Rectal smooth muscle tissue (tissue), 1 donor: ENCODE measurements around the gene A4GALT.
"Not testable (repeated sequence)": the region's sequence is repeated elsewhere in the genome, so short reads cannot be mapped to it uniquely, and the experiment has no call there.

Source experiments
- H3K27ac ChIP-seq: one replicate; pipeline ENCODE4 v1.7.0; 2013; ENCODE audit warnings: low read depth, low read length, inconsistent platforms
- H3K27me3 ChIP-seq: one replicate; pipeline ENCODE4 v1.7.0; 2013; ENCODE audit warnings: low read length; ENCODE audit not compliant: control insufficient read depth, insufficient read depth
- H3K36me3 ChIP-seq: one replicate; pipeline ENCODE4 v1.7.0; 2013; ENCODE audit warnings: low read length; ENCODE audit not compliant: control insufficient read depth, insufficient read depth
- H3K4me1 ChIP-seq: one replicate; pipeline ENCODE4 v1.7.0; 2013; ENCODE audit warnings: low read length; ENCODE audit not compliant: control insufficient read depth, insufficient read depth
- H3K4me3 ChIP-seq: one replicate; pipeline ENCODE4 v1.7.0; 2013; ENCODE audit warnings: low read length
- H3K9ac ChIP-seq: one replicate; pipeline ENCODE4 v1.7.0; 2013; ENCODE audit warnings: low read length

Gene A4GALT

DNA sequence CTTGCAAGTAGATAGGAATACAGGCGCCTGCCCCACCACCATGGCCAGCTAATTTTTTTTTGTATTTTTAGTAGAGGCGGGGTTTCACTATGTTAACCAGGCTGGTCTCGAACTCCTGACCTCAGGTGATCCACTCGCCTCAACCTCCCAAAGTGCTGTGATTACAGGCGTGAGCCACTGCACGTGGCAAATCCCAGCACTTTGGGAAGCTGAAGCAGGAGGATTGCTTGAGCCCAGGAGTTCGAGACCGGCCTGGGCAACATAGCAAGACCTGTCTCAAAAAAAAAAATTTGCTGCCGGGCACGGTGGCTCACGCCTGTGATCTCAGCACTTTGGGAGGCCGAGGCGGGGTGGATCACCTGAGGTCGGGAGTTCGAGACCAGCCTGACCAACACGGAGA is 34.5 kb upstream of the A4GALT start:
- not testable (repeated sequence) for H3K36me3 ChIP-seq, H3K4me1 ChIP-seq, H3K27ac ChIP-seq, H3K27me3 ChIP-seq, H3K4me3 ChIP-seq, H3K9ac ChIP-seq

DNA sequence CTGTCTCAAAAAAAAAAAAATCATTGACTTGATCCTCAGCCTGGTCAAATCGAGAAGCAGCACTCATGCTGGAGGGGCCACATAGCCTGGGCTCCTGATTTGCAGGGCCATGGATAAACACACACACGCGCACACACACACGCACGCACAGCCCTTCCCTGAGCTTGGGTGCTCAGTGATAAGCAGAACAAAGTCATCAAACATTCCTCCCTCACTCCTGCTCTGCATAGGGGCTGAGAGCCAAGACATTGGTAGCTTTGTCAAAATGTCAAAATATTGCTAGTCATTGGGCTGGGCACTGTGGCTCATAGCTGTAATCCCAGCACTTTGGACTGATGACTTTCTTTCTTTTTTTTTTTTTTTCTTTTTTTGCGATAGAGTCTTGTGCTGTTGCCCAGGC is 34.0 kb upstream of the A4GALT start:
- Histone ChIP-seq H3K4me1 (peaks cover 3% of the 10 kb centered on the region), H3K27ac (no peak overlapping the region), H3K4me3 (no peak overlapping the region), H3K9ac (no peak overlapping the region), H3K27me3 (no peaks in the 10 kb centered on the region), H3K36me3 (no peaks in the 10 kb centered on the region)

DNA sequence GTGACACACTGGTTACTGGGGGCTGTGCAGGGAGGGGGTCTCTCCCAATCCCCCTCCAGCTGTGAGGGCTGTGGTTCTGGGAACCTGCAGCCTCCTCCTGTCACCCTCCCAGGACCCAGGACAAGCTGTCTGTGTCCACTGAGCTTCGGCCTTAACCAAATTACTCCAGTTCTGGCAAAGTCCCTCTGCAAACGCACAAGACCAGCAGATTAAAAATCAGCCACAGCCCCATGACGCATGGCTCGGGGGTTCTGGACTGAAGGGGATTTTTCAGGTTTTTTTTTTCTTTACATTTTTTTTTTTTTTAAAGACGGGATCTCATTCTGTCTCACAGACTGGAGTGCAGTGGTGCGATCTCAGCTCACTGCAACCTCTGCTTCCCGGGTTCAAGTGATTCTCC is 32.2 kb upstream of the A4GALT start:
- Histone ChIP-seq H3K27me3 (no peaks in the 10 kb centered on the region), H3K9ac (no peak overlapping the region), H3K27ac (no peak overlapping the region), H3K4me3 (no peak overlapping the region), H3K36me3 (no peaks in the 10 kb centered on the region), H3K4me1 (peaks cover 3% of the 10 kb centered on the region)

DNA sequence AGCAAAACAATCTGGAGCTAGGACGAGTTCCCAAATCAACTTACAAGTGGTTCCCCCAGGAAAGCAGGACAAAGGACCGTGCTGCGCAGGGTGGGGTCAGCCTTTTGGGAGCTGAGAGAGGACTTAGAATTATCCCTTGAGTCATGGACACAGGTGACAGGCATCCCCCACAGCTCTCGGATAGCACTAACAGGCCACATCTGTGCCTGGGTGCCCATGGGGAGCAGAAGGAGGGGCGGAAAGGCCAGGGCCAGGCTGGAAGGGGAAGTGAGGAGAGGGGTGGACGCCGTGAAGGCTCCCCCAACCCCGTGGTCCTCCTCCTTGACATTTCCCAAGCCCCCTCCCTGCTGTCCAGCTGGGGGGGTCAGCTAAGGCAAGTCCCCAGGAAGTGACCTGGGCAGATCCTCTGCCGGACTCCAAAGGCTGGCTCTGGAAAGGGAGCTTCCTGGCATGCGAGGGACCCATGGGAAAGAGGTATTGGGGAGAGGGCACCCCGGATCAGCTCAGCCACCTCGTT is 31.6 kb upstream of the A4GALT start:
- no peaks in the 10 kb centered on the region for H3K27me3 ChIP-seq
- H3K36me3 ChIP-seq, result no peaks in the 10 kb centered on the region
- H3K4me1 ChIP-seq, result peaks cover 3% of the 10 kb centered on the region
- no peak overlapping the region for H3K9ac ChIP-seq
- H3K27ac ChIP-seq, result peak overlapping the region; percentile 32
- no peak overlapping the region for H3K4me3 ChIP-seq

DNA sequence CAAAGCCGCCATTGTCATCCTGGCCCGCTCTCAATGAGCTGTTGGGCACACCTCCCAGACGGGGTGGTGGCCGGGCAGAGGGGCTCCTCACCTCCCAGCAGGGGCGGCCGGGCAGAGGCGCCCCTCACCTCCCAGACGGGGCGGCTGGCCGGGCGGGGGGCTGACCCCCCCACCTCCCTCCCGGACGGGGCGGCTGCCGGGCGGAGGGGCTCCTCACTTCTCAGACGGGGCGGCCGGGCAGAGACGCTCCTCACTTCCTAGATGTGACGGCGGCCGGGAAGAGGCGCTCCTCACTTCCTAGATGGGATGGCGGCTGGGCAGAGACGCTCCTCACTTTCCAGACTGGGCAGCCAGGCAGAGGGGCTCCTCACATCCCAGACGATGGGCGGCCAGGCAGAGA is 29.8 kb upstream of the A4GALT start:
- not testable (repeated sequence) for H3K27ac ChIP-seq, H3K4me1 ChIP-seq, H3K4me3 ChIP-seq, H3K27me3 ChIP-seq, H3K9ac ChIP-seq, H3K36me3 ChIP-seq

DNA sequence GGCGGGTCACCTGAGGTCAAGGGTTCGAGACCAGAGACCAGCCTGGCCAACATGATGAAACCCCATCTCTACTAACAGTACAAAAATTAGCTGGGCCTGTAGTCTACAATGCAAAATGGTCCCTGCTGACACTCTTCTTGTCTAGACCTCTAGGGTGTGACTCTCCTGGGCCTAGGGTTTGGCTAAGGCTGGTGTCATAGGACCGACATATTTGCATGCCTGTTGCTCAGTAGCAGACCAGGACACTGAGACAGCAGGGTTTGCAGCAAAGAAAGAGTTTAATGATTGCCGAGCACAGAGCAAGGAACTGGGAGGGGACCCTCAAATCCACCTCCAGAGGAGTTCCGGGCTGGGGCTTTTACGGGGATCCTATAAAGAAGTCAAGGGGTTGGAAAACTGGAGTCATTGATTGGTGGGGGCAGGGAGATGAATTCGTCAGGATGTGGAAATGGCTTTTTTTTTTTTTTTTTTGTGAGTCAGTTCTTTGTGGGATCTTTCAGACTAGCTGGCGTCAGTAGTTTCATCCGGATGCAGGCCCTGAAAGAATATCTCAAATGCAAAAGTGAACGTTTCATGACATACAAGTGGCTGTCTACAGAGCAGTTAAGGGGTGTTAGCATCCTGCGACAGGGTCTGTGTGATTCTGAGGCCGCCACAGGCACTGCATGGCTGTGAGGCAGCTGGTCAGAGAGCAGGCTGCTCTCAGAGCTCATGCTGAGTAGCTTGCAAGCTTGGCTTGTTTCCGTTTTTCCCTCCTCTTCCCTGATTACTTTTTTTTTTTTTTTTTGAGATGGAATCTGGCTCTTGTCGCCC is 27.2 kb upstream of the A4GALT start:
- Histone ChIP-seq H3K9ac (no peak overlapping the region), H3K27me3 (no peaks in the 10 kb centered on the region), H3K27ac (no peak overlapping the region), H3K4me1 (peaks cover 5% of the 10 kb centered on the region), H3K36me3 (no peaks in the 10 kb centered on the region), H3K4me3 (no peak overlapping the region)

DNA sequence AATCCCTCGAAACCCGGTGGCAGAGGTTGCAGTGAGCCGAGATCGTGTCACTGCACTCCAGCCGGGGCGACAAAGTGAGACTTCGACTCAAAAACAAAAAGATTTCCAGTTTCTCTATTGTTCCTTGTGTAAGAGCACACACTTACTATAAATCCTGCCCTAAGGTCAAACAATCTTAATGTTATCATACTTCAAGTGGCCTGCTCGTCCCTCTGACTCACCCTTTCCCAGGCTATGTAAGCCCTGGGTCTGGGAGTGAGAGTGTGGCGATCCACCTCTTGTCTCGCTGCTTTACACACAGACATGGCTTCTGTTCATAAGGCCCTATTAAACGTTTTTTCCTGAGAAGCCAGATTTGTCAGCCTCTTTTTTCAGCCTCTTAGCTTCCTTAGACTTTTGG is 24.4 kb upstream of the A4GALT start:
- H3K4me1 ChIP-seq, result peaks cover 2% of the 10 kb centered on the region
- no peak overlapping the region for H3K4me3 ChIP-seq
- H3K27me3 ChIP-seq, result no peaks in the 10 kb centered on the region
- H3K9ac ChIP-seq, result no peak overlapping the region
- no peak overlapping the region for H3K27ac ChIP-seq
- H3K36me3 ChIP-seq, result no peaks in the 10 kb centered on the region

DNA sequence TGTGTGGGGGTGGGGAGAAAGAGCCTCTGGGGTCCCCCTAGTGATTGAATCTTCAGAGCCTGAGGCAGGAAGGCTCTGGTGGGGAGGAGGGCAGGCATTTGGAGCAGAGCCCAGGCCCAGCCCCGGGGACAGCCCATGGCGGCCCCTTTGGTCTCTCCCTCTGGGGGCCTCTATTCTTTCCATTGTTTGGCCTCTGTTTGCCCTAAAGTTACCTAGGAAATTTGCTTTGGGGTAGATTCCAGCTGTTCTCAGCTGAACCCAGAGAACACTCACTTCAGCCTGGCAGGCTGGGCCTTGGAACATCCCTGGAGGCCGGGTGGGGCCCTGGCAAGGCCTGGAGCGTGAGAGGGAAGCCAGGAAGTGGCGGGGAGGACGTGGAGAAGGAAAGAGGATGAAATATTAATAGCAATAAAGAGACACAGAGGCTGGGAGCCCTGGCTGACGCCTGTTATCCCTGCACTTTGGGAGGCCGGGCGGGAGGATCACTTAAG is 22.9 kb upstream of the A4GALT start:
- Histone ChIP-seq H3K4me1 (peaks cover 2% of the 10 kb centered on the region), H3K36me3 (no peaks in the 10 kb centered on the region), H3K27ac (peak overlapping the region; percentile 69), H3K27me3 (no peaks in the 10 kb centered on the region), H3K9ac (no peak overlapping the region), H3K4me3 (no peak overlapping the region)

DNA sequence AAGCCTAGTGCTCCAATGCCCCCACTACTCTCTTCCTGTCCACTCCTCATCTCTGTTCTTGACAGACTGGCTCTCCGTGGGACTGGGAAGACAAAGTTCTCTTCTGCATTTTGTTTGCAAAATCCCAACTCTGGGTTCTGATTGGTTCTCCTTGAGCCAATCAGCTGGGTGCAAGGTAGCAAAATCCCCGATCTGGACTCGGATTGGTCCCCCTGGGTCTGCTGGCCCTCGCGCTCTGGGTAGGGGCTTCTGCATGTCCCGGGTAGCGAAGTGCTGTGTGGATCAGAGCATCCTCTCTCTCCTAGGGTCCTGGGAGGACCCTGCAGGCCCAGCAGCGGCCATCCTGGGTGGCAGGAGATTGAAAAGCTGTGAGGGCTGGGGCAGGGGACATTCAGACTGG is 22.3 kb upstream of the A4GALT start:
- H3K9ac ChIP-seq, result no peak overlapping the region
- no peak overlapping the region for H3K4me3 ChIP-seq
- no peaks in the 10 kb centered on the region for H3K36me3 ChIP-seq
- H3K27ac ChIP-seq, result peak overlapping the region; percentile 69
- no peaks in the 10 kb centered on the region for H3K27me3 ChIP-seq
- peaks cover 2% of the 10 kb centered on the region for H3K4me1 ChIP-seq

DNA sequence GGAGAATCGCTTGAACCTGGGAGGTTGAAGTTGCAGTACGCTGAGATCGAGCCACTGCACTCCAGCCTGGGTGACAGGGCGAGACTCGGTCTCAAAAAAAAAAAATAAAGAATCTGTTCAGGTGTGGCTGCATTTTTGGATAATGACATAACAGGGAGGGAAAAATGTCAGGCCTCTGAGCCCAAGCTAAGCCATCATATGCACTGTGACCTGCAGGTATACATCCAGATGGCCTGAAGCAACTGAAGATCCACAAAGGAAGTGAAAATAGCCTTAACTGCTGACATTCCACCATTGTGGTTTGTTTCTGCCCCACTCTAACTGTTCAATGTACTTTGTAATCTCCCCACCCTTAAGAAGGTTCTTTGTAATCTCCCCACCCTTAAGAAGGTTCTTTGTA is 19.6 kb upstream of the A4GALT start:
- not testable (repeated sequence) for H3K27ac ChIP-seq, H3K4me3 ChIP-seq, H3K9ac ChIP-seq, H3K27me3 ChIP-seq, H3K4me1 ChIP-seq, H3K36me3 ChIP-seq

DNA sequence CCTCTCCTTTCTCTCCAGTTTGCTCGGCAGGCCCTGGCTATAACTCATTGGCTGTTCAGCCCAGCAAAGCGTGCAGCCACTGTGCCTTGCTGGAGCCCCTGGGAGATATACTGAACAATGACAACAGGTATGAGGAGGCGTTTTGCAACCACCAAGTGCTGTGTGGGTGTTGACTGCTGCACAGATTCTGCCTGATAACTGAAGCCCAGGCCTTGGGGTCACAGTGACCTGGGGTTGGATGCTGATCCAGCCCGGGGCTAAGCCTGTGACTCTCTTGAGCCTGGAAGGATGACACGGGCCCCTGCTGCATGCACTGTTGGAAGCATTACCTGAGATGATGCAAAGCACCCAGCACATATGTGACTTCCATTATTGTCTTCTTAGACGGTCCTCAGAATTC is 13.7 kb upstream of the A4GALT start:
- H3K27ac ChIP-seq, result no peak overlapping the region
- no peak overlapping the region for H3K9ac ChIP-seq
- no peaks in the 10 kb centered on the region for H3K4me1 ChIP-seq
- no peaks in the 10 kb centered on the region for H3K27me3 ChIP-seq
- H3K36me3 ChIP-seq, result no peaks in the 10 kb centered on the region
- no peak overlapping the region for H3K4me3 ChIP-seq

DNA sequence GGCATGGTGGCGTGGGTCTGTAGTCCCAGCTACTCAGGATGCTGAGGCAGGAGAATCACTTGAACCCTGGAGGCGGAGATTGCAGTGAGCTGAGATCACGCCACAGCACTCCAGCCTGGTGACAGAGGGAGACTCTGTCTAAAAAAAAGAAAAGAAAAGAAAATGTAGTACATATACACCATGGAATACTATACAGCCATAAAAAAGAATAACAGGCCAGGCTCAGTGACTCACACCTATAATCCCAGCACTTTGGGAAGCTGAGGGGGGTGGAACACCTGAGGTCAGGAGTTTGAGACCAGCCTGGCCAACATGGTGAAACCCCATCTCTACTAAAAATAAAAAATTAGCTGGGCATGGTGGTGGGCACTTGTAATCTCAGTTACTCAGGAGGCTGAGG is 12.7 kb upstream of the A4GALT start:
- H3K9ac ChIP-seq, H3K27ac ChIP-seq, H3K36me3 ChIP-seq, H3K27me3 ChIP-seq, H3K4me1 ChIP-seq, H3K4me3 ChIP-seq: not testable (repeated sequence)

DNA sequence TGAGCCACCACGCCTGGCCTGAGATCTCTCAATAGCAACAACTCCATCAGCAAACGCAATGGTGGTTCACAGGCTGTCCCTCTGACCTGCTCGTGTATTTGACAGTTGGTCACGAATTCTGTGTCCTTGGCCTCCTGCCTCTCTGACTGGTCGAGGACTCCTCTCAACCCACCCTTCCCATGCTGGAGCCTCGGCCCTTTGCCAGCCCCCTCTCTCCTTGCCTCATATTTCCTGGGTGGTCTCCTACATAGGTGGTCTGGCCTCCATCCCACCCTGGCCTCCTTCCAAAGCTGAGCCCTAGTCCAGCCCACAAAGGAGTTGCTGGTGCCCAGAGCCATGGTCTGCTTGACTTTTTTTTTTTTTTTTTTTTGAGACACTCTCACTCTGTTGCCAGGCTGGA is 11.4 kb upstream of the A4GALT start:
- Histone ChIP-seq H3K27ac (no peak overlapping the region), H3K4me3 (no peak overlapping the region), H3K9ac (no peak overlapping the region), H3K27me3 (no peaks in the 10 kb centered on the region), H3K4me1 (no peaks in the 10 kb centered on the region), H3K36me3 (no peaks in the 10 kb centered on the region)
